GM19328 (cell line): ENCODE data around the gene RNF207.

ENCODE experiments used
- ATAC-seq: cut with Tn5 transposase; IDR thresholded peaks from one replicate; pipeline ENCODE4 v1.9.1; 2021; ENCODE audit warnings: mild to moderate bottlenecking, moderate library complexity; ENCODE audit not compliant: unreplicated experiment

The RNF207 gene

GRCh38 chr1:6247651-6248050, 41.7 kb downstream of the RNF207 start:
- no peak for ATAC-seq

- ATAC-seq = no peak
Measured at GRCh38 chr1:6248161-6248776, 42.4 kb downstream of the RNF207 start.

DNA sequence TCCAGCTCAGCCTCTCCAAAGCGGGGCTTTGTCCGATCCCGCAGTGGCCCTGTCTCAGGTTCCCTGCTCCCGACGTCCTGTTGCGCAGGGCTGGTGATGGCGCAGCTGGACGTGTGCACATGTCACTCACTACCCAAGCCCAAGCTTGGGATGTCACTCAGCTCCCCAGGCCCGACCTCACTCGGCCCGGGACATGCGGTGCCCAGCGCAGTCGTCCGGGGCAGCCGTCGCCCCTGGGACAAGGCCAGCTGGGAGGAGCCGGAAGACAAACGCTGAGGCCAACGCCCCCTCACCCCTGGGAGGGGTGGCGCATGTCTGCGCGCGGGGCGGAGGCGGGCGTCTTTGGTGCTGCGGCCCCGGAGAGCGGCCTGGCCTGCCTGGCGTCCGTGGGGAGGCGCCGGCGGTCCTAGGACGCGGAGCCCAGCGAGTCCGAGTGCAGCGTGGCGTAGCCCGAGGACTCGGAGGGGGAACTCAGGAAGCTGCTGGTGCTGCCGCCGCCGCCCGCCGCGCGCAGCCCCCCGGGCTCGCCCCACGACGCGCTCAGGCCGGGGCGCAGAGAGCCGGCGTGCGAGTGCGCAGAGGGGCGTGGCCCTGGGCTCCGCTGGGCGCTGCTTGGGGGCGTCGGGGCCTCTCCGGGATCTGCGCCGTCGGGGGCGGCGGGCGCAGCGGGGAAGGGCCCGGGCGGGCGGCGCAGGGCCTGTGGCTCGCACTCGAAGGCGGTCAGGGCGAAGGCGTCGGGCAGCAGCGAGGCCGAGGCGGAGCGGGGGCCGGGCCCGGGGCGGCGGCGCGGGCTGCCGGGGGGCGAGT, 43.2 kb downstream of the RNF207 start:
- no peak for ATAC-seq

GRCh38 chr1:6249739-6250689, 44.1 kb downstream of the RNF207 start:
- no peak for ATAC-seq

GRCh38 chr1:6251233-6251632, 45.3 kb downstream of the RNF207 start:
- no peak for ATAC-seq

GRCh38 chr1:6251681-6252373, 45.9 kb downstream of the RNF207 start:
- no peak for ATAC-seq

GRCh38 chr1:6252374-6252710, 46.4 kb downstream of the RNF207 start:
- ATAC-seq = no peak

DNA sequence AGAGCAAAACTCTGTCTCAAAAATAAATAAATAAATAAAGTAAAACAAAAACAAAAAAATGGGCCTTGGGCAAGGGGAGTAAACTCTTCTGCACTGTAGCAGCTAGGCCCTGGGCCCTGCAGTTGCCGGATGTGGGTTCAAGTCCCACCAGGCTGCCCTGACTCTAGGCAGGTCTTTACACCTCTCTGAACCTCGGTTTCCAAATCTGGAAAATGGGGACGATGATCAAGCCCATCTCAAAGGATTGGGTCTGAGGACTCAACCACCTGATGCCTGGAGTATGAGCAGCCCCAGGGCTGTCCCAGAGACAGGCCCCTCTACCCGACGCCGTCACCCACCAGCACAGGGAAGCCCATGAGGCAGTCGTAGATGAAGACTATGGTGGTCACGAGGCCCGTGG, 47.5 kb downstream of the RNF207 start:
- ATAC-seq = no peak

- no peak for ATAC-seq
Measured at GRCh38 chr1:6254691-6255090, 48.8 kb downstream of the RNF207 start.

DNA sequence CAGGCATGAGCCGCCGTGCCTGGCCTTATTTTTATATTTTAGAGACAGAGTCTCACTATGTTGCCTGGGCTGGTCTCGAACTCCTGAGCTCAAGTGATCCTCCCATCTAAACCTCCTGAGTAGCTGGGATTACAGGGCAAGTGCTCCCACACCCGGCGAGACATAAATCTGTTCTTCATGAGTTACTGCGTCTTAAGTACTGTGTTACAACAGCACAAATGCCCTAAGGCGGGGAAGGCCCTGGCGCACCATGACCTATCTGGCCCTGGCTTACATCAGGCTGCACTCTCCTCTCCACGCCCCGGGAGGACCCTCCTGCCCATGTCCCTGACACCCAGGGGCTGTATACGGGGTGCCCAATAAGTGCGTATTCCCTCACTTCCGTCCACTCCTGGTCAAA, 50.7 kb downstream of the RNF207 start:
- no peak for ATAC-seq

DNA sequence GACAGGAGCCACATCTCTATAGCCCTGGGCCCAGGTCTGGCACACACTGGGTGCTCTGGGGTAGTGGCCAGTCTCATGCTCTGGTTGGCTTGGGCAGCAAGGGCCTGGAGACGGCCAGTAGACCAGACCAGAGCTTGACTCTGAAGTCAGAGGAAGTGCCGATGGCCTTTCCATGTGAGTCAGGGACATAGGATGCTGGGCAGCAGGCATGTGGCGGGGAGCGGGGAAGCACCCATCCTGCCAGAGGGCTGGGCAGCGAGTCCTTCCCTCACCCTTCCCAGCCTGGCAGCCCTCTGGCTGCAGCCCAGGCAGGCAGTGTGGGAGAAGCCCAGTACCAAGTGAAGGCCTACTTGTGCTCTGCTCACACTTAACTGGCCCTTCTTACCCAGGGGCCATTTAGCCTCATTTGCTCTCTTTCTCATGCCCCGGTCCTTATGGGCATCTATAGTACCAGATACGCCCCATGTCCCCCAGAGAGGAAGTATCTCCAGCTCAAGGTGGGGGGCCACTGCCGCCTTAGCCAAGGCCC, 51.7 kb downstream of the RNF207 start:
- no peak for ATAC-seq

GRCh38 chr1:6258675-6259074, 52.8 kb downstream of the RNF207 start:
- ATAC-seq = no peak

GRCh38 chr1:6259491-6260362, 53.8 kb downstream of the RNF207 start:
- peak; percentile 47 for ATAC-seq

DNA sequence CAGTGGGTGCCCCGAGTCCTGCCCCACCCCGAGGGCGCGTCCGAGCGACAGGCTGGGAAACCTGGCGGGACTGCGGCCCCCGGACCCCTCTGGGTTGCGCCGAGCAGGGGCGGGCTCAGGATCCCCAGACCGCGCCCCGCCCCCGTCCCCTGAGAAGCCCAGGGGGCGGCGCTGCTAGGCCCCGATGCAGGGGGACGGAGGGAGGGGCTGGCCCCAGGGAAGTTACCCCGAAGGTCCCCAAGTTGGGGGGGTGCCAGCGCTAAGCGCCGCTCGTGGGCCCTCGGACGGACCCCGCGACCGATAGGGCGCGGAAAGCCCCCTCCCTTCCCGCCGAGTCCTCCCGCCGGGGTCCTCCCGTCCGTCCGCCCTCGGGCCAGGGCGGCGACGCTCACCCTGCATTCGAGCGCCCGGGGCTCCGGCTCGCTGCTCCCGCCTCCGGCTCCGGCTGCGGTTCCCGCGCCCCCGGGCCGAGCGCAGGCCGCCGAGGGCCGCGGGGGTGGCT, 54.6 kb downstream of the RNF207 start:
- peak; percentile 18 for ATAC-seq

- ATAC-seq = peak; percentile 46
Measured at GRCh38 chr1:6260961-6261614, 55.2 kb downstream of the RNF207 start, which contains the start of gene GPR153. Gene GPR153, minus strand, starts transcription at chr1:6261098. Its CDS starts 6,193 bp downstream, at chr1:6254905.

GRCh38 chr1:6261615-6261995, 55.7 kb downstream of the RNF207 start:
- ATAC-seq = no peak

GRCh38 chr1:6262555-6263420, 56.9 kb downstream of the RNF207 start:
- no peak for ATAC-seq

GRCh38 chr1:6263716-6264115, 57.8 kb downstream of the RNF207 start:
- ATAC-seq = no peak
